Endothelial cell of umbilical vein (primary cell): Measurements from ENCODE around the gene LSM3. TPM values are rescaled to one million over a fixed set of nuclear protein-coding genes. Genes with fewer than 3 reads are reported as not detected.

Experiments
- BruUV-seq: library from RNA; stranded (reverse); fragments of 400-500 nt; replicated peaks from 2 replicates; lab custom pipeline; 2021; lab: Mats Ljungman, UMichigan
- CTCF ChIA-PET: fragments of 300-600, 350-600 bp; sonication (Branson Sonifier 250); formaldehyde crosslinking; loops from one replicate; lab custom pipeline; 2021; ENCODE audit warnings: antibody characterized with exemption, inconsistent platforms; lab: Charles Lee
- POLR2A ChIA-PET: fragments of 300-600, 350-600 bp; sonication (Branson Sonifier 250); formaldehyde crosslinking; loops from one replicate; lab custom pipeline; 2021; ENCODE audit warnings: antibody characterized with exemption, inconsistent platforms; lab: Charles Lee
- DNase-seq: peaks from one replicate; pipeline ENCODE4 v3.0.0-alpha.2; 2011; ENCODE audit warnings: low read depth, low spot score
- FAIRE-seq: peaks from 2 replicates; lab custom pipeline; 2011; peaks lifted over from hg19 to GRCh38; lab: Jason Lieb, UNC
- H2AFZ ChIP-seq: 2 replicates; pipeline ENCODE4 v1.6.0; 2012; ENCODE audit warnings: low read depth, low read length, control low read depth, inconsistent platforms
- H3K27ac ChIP-seq: 2 replicates; pipeline ENCODE4 v1.5.1; 2011; ENCODE audit warnings: low read depth, mild to moderate bottlenecking, control low read depth, low read length, moderate library complexity; ENCODE audit not compliant: insufficient read depth
- H3K27me3 ChIP-seq, 2 experiments: 2 replicates each; pipeline versions ENCODE4 v1.6.0 to v1.6.1; 2011; ENCODE audit warnings: low read length in 2 of 2, mixed read lengths in 1 of 2; ENCODE audit not compliant: control insufficient read depth in 2 of 2, insufficient read depth in 2 of 2
- H3K36me3 ChIP-seq, 2 experiments: 2 replicates in 1 of 2; 3 replicates in 1 of 2; pipeline ENCODE4 v1.5.1; 2011; ENCODE audit warnings: low read length in 2 of 2, mild to moderate bottlenecking in 1 of 2, moderate library complexity in 1 of 2; ENCODE audit not compliant: control insufficient read depth in 2 of 2, insufficient read depth in 2 of 2; ENCODE audit errors: extremely low read depth in 1 of 2
- H3K4me1 ChIP-seq: 3 replicates; pipeline ENCODE4 v1.5.1; 2011; ENCODE audit warnings: mild to moderate bottlenecking, low read length; ENCODE audit not compliant: control insufficient read depth, insufficient read depth; ENCODE audit errors: extremely low read depth
- H3K4me2 ChIP-seq: 2 replicates; pipeline ENCODE4 v1.6.1; 2011; ENCODE audit warnings: low read length, control low read depth, mixed read lengths; ENCODE audit not compliant: insufficient read depth
- H3K4me3 ChIP-seq, 3 experiments: fragments of 200-600 bp in 1 of 3; sonication (generic), shearing (Covaris generic) in 1 of 3; replicated peaks in 1 of 3; 2 replicates each; pipeline ENCODE4 v1.5.1; 2011 to 2016; ENCODE audit warnings: control low read depth in 3 of 3, low read length in 3 of 3, mild to moderate bottlenecking in 2 of 3, inconsistent platforms in 1 of 3, low read depth in 1 of 3, moderate library complexity in 1 of 3; ENCODE audit not compliant: insufficient read depth in 1 of 3
- H3K79me2 ChIP-seq: 2 replicates; pipeline ENCODE4 v1.6.0; 2012; ENCODE audit warnings: low read length, inconsistent platforms; ENCODE audit not compliant: control insufficient read depth, insufficient read depth
- H3K9ac ChIP-seq: replicated peaks from 2 replicates; pipeline ENCODE3; 2011; ENCODE audit warnings: low read length, control low read depth; ENCODE audit not compliant: insufficient read depth; ENCODE audit errors: extremely low read depth
- H3K9me1 ChIP-seq: replicated peaks from 3 replicates; pipeline ENCODE4 v1.6.0; 2011; ENCODE audit warnings: mild to moderate bottlenecking, low read length; ENCODE audit not compliant: control insufficient read depth, insufficient read depth; ENCODE audit errors: extremely low read depth
- H3K9me3 ChIP-seq: replicated peaks from 2 replicates; pipeline ENCODE4 v1.5.1; 2012; ENCODE audit warnings: low read length, inconsistent platforms; ENCODE audit not compliant: control insufficient read depth, insufficient read depth
- H4K20me1 ChIP-seq: replicated peaks from 2 replicates; pipeline ENCODE3; 2011; ENCODE audit warnings: mild to moderate bottlenecking, low read length; ENCODE audit not compliant: control insufficient read depth, insufficient read depth; ENCODE audit errors: extremely low read depth
- EZH2 ChIP-seq: IDR thresholded peaks from 2 replicates; pipeline ENCODE4 v1.6.1; 2012; ENCODE audit warnings: borderline replicate concordance, low read depth, mild to moderate bottlenecking, moderate library complexity, low read length, inconsistent platforms; ENCODE audit not compliant: severe bottlenecking
- FOS ChIP-seq: IDR thresholded peaks from 2 replicates; pipeline ENCODE4 v1.6.1; 2011; ENCODE audit warnings: mild to moderate bottlenecking, low read length, moderate library complexity, borderline replicate concordance; ENCODE audit not compliant: insufficient read depth
- GATA2 ChIP-seq: IDR thresholded peaks from 2 replicates; pipeline ENCODE4 v1.7.0; 2011; ENCODE audit warnings: low read depth, mild to moderate bottlenecking, moderate library complexity, mixed read lengths, low read length; ENCODE audit not compliant: insufficient read length, insufficient read depth
- JUN ChIP-seq: IDR thresholded peaks from 2 replicates; pipeline ENCODE4 v1.6.1; 2011; ENCODE audit warnings: borderline replicate concordance, low read depth; ENCODE audit not compliant: insufficient read length, insufficient read depth
- MYC ChIP-seq: IDR thresholded peaks from one replicate; pipeline ENCODE4 v1.6.1; 2011; ENCODE audit warnings: mild to moderate bottlenecking, low read depth, low read length
- POLR2A ChIP-seq: IDR thresholded peaks from 2 replicates; pipeline ENCODE4 v1.6.1; 2012; ENCODE audit warnings: low read depth, mild to moderate bottlenecking, control low read depth, low read length
- POLR2AphosphoS5 ChIP-seq: IDR thresholded peaks from 2 replicates; pipeline ENCODE4 v1.6.1; 2012; ENCODE audit warnings: low read depth, mild to moderate bottlenecking, control low read depth, low read length, moderate library complexity; ENCODE audit not compliant: insufficient read depth
- dilution Hi-C: fragments of 300-500 bp; cut with MboI; formaldehyde crosslinking; loops from one replicate; pipeline ENCODE4 v1.15.0; 2019; ENCODE audit warnings: low sequenced_read_pairs; ENCODE audit not compliant: extremely low pct_ligation_motif_present
- intact Hi-C: fragments of 100-400 bp; cut with micrococcal nuclease; formaldehyde crosslinking; loops from one replicate; pipeline ENCODE4 v1.10.0; 2022
- polyA plus RNA-seq, 4 experiments: library from polyadenylated mRNA; depleted of rRNA in 3 of 4; stranded (reverse) in 3 of 4; unstranded in 1 of 4; fragments of >200 nt; gene quantifications; 2 replicates each; pipeline versions ENCODE4 v1.2.1 to v1.2.3, GENCODE V29; 2011 to 2012; ENCODE audit warnings: missing spikeins in 1 of 4
- total RNA-seq: library from RNA; stranded (reverse); gene quantifications from 2 replicates; pipeline ENCODE4 v1.2.3, GENCODE V29; 2021
- TF ChIP-seq, protein P1 (sequence below): IDR thresholded peaks from 2 replicates; pipeline ENCODE4 v1.6.1; 2011; ENCODE audit not compliant: insufficient read depth, insufficient read length
- TF ChIP-seq, protein P2 (sequence below), 2 donors: IDR thresholded peaks; 1 replicate in 1 of 2; 2 replicates in 1 of 2; pipeline ENCODE4 v1.5.1; 2011; ENCODE audit warnings: low read length in 2 of 2, mild to moderate bottlenecking in 2 of 2, moderate library complexity in 2 of 2, control low read depth in 1 of 2, inconsistent platforms in 1 of 2, low read depth in 1 of 2; ENCODE audit not compliant: insufficient read depth in 1 of 2; ENCODE audit errors: extremely low read depth in 1 of 2

The LSM3 gene
- total and polyA plus RNA-seq, 2 donors (not counting 3 experiments of a cell fraction or from before 2014, with no cell fraction given), result 4.4 to 13.0 TPM

- Histone ChIP-seq H3K4me3 (no peak overlapping the region), H3K9ac (no peak overlapping the region), H3K36me3 (peaks cover 10 to 12% of the 10 kb centered on the region in 2 experiments), H2AFZ (no peak overlapping the region), H3K9me1 (no peaks in the 10 kb centered on the region), H3K4me2 (no peak overlapping the region), H3K27me3 (no peaks in the 10 kb centered on the region), H3K9me3 (no peaks in the 10 kb centered on the region), H4K20me1 (no peaks in the 10 kb centered on the region), H3K27ac (no peak overlapping the region), H3K4me1 (peaks cover 19% of the 10 kb centered on the region), H3K79me2 (peaks cover 47% of the 10 kb centered on the region)
- POLR2A ChIA-PET, result no interaction called here
- no TSS peak for BruUV-seq
- CTCF ChIA-PET, result interaction anchor here (0.9 to 2.1 kb wide), 3 partner anchors 23 to 279 kb away, joined by 4 to 7 read pairs (median 6); no protein-coding TSS in a partner anchor
- intact Hi-C loops (no loop called here), dilution Hi-C loops (no loop called here)
- no peak for TF ChIP-seq GATA2
- no peak for TF ChIP-seq FOS
- TF ChIP-seq, protein P1, sequence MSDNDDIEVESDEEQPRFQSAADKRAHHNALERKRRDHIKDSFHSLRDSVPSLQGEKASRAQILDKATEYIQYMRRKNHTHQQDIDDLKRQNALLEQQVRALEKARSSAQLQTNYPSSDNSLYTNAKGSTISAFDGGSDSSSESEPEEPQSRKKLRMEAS, result no peak
- TF ChIP-seq, protein P2, sequence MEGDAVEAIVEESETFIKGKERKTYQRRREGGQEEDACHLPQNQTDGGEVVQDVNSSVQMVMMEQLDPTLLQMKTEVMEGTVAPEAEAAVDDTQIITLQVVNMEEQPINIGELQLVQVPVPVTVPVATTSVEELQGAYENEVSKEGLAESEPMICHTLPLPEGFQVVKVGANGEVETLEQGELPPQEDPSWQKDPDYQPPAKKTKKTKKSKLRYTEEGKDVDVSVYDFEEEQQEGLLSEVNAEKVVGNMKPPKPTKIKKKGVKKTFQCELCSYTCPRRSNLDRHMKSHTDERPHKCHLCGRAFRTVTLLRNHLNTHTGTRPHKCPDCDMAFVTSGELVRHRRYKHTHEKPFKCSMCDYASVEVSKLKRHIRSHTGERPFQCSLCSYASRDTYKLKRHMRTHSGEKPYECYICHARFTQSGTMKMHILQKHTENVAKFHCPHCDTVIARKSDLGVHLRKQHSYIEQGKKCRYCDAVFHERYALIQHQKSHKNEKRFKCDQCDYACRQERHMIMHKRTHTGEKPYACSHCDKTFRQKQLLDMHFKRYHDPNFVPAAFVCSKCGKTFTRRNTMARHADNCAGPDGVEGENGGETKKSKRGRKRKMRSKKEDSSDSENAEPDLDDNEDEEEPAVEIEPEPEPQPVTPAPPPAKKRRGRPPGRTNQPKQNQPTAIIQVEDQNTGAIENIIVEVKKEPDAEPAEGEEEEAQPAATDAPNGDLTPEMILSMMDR (IDR thresholded peaks at IDR 0.05; ENCODE audit: extremely low read depth in 1 of 2, insufficient read depth in 1 of 2, low read depth in 1 of 2, low read length in 2 of 2), result no peak
- no peak for TF ChIP-seq EZH2
- TF ChIP-seq POLR2AphosphoS5, result no peak
- no peak for TF ChIP-seq MYC
- no peak for TF ChIP-seq JUN
- TF ChIP-seq POLR2A, result no peak
- FAIRE-seq (no peak), DNase-seq (no peak)
Observed at GRCh38 chr3:14175383-14176037, 3.1 kb upstream of the LSM3 start.
